PC-9 (cell line): ENCODE data around the gene SELENBP1. TPM values are rescaled to one million over a fixed set of nuclear protein-coding genes. Genes with fewer than 3 reads are reported as not detected.

ENCODE experiments used
- BruUV-seq: library from RNA; stranded (reverse); fragments of 400-500 nt; replicated peaks from 2 replicates; lab custom pipeline; 2021; lab: Mats Ljungman, UMichigan
- CTCF ChIA-PET: fragments of 300-600 bp; sonication (Branson Sonifier 250); formaldehyde crosslinking; loops from one replicate; lab custom pipeline; 2022; ENCODE audit warnings: antibody characterized with exemption; lab: Charles Lee
- POLR2A ChIA-PET: fragments of 300-600 bp; sonication (Branson Sonifier 250); formaldehyde crosslinking; loops from one replicate; lab custom pipeline; 2022; ENCODE audit warnings: antibody characterized with exemption; ENCODE audit not compliant: unreplicated experiment; lab: Charles Lee
- DNase-seq, 2 experiments: peaks; one replicate each; pipeline versions ENCODE4 v3.0.0 to v3.0.0-alpha.2; 2015 to 2022; ENCODE audit warnings: mixed read lengths in 1 of 2
- H2AFZ ChIP-seq: fragments of 200-600 bp; sonication (generic); 2 replicates; pipeline ENCODE4 v1.8.1; 2017; ENCODE audit warnings: antibody characterized with exemption
- H3F3A ChIP-seq: fragments of 200-600 bp; sonication (generic); 2 replicates; pipeline ENCODE4 v1.8.1; 2017; ENCODE audit warnings: antibody characterized with exemption, mild to moderate bottlenecking, low read depth; ENCODE audit not compliant: insufficient read depth
- H3K27ac ChIP-seq: fragments of 200-600 bp; sonication (generic); 2 replicates; pipeline ENCODE4 v1.6.1; 2016; ENCODE audit warnings: mixed run types
- H3K27me3 ChIP-seq: fragments of 200-600 bp; sonication (generic); 2 replicates; pipeline ENCODE4 v1.6.1; 2016; ENCODE audit warnings: low read depth, mixed run types; ENCODE audit not compliant: insufficient read depth
- H3K36me3 ChIP-seq: fragments of 200-600 bp; sonication (generic); 2 replicates; pipeline ENCODE4 v1.6.1; 2016; ENCODE audit warnings: low read depth, mixed run types
- H3K4me1 ChIP-seq: fragments of 200-600 bp; sonication (generic); replicated peaks from 2 replicates; pipeline ENCODE4 v1.6.1; 2016; ENCODE audit warnings: mixed run types; ENCODE audit not compliant: insufficient read depth
- H3K4me2 ChIP-seq: fragments of 200-600 bp; sonication (generic); 2 replicates; pipeline ENCODE4 v1.6.1; 2017; ENCODE audit warnings: mixed run types
- H3K4me3 ChIP-seq: fragments of 200-600 bp; sonication (generic); 2 replicates; pipeline ENCODE4 v1.6.1; 2016; ENCODE audit warnings: mixed run types
- H3K79me2 ChIP-seq: fragments of 200-600 bp; sonication (generic); 2 replicates; pipeline ENCODE4 v1.6.1; 2017; ENCODE audit warnings: low read depth, mixed run types
- H3K9me2 ChIP-seq: fragments of 200-600 bp; sonication (generic); 2 replicates; pipeline ENCODE4 v1.8.1; 2017; ENCODE audit warnings: mild to moderate bottlenecking; ENCODE audit not compliant: insufficient read depth
- H3K9me3 ChIP-seq: fragments of 200-600 bp; sonication (generic); 2 replicates; pipeline ENCODE4 v1.8.1; 2016; ENCODE audit warnings: low read depth; ENCODE audit not compliant: insufficient read depth
- H4K20me1 ChIP-seq: fragments of 200-600 bp; sonication (generic); 2 replicates; pipeline ENCODE4 v1.8.1; 2017; ENCODE audit not compliant: insufficient read depth
- CTCF ChIP-seq: fragments of 200-600 bp; sonication (generic); conservative IDR thresholded peaks from 2 replicates; pipeline ENCODE4 v1.6.1; 2017; ENCODE audit warnings: mixed run types, antibody characterized with exemption, mild to moderate bottlenecking, moderate library complexity
- EZH2 ChIP-seq: fragments of 200-600 bp; sonication (generic); IDR thresholded peaks from 2 replicates; pipeline ENCODE4 v1.8.0; 2017; ENCODE audit warnings: antibody characterized with exemption, low read depth
- intact Hi-C: fragments of 100-400 bp; cut with micrococcal nuclease; formaldehyde crosslinking; loops from one replicate; pipeline ENCODE4 v1.10.0; 2022; ENCODE audit not compliant: unreplicated experiment
- total RNA-seq: library from RNA; stranded (reverse); gene quantifications from 2 replicates; pipeline ENCODE4 v1.2.3, GENCODE V29; 2021

Gene SELENBP1
- total RNA-seq, 1 experiment from 2014 or later = 11.3 TPM

GRCh38 chr1:151407304-151407703 lies 34.8 kb upstream of the SELENBP1 start:
- H3K9me2 ChIP-seq = no peaks in the 10 kb centered on the region
- H3K4me1 ChIP-seq = no peaks in the 10 kb centered on the region
- TF ChIP-seq EZH2 (no peak), CTCF (no peak)
- no TSS peak for BruUV-seq
- no peaks in the 10 kb centered on the region for H3K9me3 ChIP-seq
- H2AFZ ChIP-seq = no peak overlapping the region
- H3K36me3 ChIP-seq = peaks cover 38% of the 10 kb centered on the region
- CTCF ChIA-PET = no interaction called here
- H3K4me3 ChIP-seq = no peak overlapping the region
- intact Hi-C loops = no loop called here
- H3F3A ChIP-seq = peaks cover 19% of the 10 kb centered on the region
- H3K79me2 ChIP-seq = no peaks in the 10 kb centered on the region
- H4K20me1 ChIP-seq = peaks cover 4% of the 10 kb centered on the region; the same call in 1 of the 2 replicates
- no peak overlapping the region for H3K27ac ChIP-seq
- no peak for DNase-seq
- H3K27me3 ChIP-seq = no peaks in the 10 kb centered on the region
- H3K4me2 ChIP-seq = no peak overlapping the region
- POLR2A ChIA-PET = interaction anchor here (0.7 kb wide), 2 partner anchors 65 to 113 kb away, joined by 3 to 5 read pairs; no protein-coding TSS in a partner anchor

GRCh38 chr1:151406176-151406575 lies 33.7 kb upstream of the SELENBP1 start:
- Histone ChIP-seq H3F3A (peaks cover 30% of the 10 kb centered on the region), H3K4me1 (peaks cover 2% of the 10 kb centered on the region; the same call in 1 of the 2 replicates), H3K4me2 (no peak overlapping the region), H3K36me3 (peaks cover 45% of the 10 kb centered on the region), H2AFZ (no peak overlapping the region), H3K27me3 (no peaks in the 10 kb centered on the region), H3K9me2 (no peaks in the 10 kb centered on the region), H4K20me1 (peaks cover 2% of the 10 kb centered on the region; the same call in 1 of the 2 replicates), H3K9me3 (no peaks in the 10 kb centered on the region), H3K27ac (no peak overlapping the region), H3K4me3 (no peak overlapping the region), H3K79me2 (peaks cover 5% of the 10 kb centered on the region)
- BruUV-seq = no TSS peak
- POLR2A ChIA-PET = interaction anchor here (0.6 to 0.7 kb wide), 2 partner anchors 17 to 135 kb away, joined by 3 to 4 read pairs; no protein-coding TSS in a partner anchor
- CTCF ChIA-PET = interaction anchor here (0.7 kb wide), 1 partner anchor 287 kb away, joined by 3 read pairs; no protein-coding TSS in a partner anchor
- no peak for TF ChIP-seq CTCF
- intact Hi-C loops = no loop called here
- DNase-seq = no peak

DNA sequence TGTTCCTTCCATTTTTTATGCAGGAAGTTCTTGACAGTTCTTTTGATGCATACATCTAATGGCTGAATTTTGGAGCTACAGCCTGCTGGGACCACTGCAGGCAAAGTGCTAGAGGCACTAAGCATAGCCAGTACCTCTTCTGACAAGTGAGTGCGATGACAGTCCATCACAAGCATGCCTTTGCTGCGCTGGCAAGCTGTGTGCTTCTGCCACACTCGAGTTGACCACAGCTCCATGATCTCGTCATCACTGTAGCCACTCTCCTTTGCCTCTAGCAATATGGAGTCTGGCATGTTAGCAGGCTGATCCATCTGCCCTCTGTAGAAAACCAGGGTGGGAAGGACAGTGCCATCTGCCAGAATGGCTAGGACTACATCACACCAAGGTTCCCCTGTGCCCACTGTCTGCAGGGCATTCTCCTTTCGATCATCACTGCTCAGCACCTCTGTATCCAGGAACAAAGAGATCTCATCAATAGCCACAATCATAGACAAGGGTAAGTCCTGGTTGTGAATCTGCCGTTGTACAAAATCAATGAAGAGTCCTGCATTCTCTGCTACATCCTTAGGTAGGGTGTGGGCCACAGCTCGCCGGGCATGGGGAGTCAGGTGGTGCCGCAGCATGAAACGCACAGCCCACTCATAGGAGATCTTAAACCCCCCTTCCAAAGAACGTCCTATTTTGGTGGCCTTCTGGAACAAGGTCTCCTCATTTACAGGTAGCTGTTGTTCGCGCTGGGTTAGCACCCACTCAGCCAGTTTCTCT lies 32.9 kb upstream of the SELENBP1 start:
- intact Hi-C loops = no loop called here
- Histone ChIP-seq H3K27me3 (no peaks in the 10 kb centered on the region), H3K36me3 (peaks cover 44% of the 10 kb centered on the region), H3K4me2 (no peak overlapping the region), H4K20me1 (no peaks in the 10 kb centered on the region), H3K4me1 (peaks cover 10% of the 10 kb centered on the region), H3F3A (peaks cover 37% of the 10 kb centered on the region), H3K79me2 (peaks cover 13% of the 10 kb centered on the region), H2AFZ (no peak overlapping the region), H3K27ac (no peak overlapping the region), H3K4me3 (no peak overlapping the region), H3K9me3 (no peaks in the 10 kb centered on the region), H3K9me2 (no peaks in the 10 kb centered on the region)
- ChIA-PET POLR2A (interaction anchor here (0.7 kb wide), 1 partner anchor 136 kb away, joined by 4 read pairs; no protein-coding TSS in a partner anchor), CTCF (interaction anchor here (0.6 to 0.7 kb wide), 2 partner anchors 12 to 288 kb away, joined by 3 to 7 read pairs; no protein-coding TSS in a partner anchor)
- BruUV-seq = no TSS peak
- TF ChIP-seq EZH2 = no peak
- DNase-seq = no peak
